ENCODE measurements around the gene DOCK8.

DNA sequence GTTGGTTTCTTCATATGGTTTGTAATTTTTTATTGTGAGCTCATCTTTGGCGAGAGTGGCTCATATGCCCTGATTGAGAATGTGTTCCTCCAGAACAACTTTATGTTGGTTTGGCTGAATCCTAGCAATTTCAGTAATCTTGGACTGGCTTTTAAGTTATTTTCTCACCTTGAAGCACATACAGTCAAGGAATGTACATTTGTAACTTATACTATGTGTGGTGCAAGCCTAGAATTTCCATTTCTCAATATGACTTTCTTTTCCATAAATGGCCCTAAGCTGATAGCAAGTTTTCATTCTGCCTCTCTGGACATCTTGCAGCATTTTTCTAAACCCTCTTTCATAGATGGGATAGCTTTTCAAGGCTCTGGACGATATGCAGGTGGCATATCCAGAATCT is 247.5 kb downstream of the DOCK8 start:
- TF ChIP-seq, protein P1, sequence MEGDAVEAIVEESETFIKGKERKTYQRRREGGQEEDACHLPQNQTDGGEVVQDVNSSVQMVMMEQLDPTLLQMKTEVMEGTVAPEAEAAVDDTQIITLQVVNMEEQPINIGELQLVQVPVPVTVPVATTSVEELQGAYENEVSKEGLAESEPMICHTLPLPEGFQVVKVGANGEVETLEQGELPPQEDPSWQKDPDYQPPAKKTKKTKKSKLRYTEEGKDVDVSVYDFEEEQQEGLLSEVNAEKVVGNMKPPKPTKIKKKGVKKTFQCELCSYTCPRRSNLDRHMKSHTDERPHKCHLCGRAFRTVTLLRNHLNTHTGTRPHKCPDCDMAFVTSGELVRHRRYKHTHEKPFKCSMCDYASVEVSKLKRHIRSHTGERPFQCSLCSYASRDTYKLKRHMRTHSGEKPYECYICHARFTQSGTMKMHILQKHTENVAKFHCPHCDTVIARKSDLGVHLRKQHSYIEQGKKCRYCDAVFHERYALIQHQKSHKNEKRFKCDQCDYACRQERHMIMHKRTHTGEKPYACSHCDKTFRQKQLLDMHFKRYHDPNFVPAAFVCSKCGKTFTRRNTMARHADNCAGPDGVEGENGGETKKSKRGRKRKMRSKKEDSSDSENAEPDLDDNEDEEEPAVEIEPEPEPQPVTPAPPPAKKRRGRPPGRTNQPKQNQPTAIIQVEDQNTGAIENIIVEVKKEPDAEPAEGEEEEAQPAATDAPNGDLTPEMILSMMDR (optimal IDR thresholded peaks at IDR 0.05 in 1 of 3, IDR thresholded peaks at IDR 0.05 in 1 of 3, conservative IDR thresholded peaks at IDR 0.05 in 1 of 3; ENCODE audit: extremely low read depth in 1 of 3, insufficient read depth in 2 of 3, low read length in 3 of 3): no peak
- no peak for TF ChIP-seq EZH2 (IDR thresholded peaks at IDR 0.05; ENCODE audit: low read length)
